HG03108 (cell line): Measurements from ENCODE around the gene PIK3R1.

Experiments
- ATAC-seq: cut with Tn5 transposase; IDR thresholded peaks from one replicate; pipeline ENCODE4 v1.9.1; 2021; ENCODE audit warnings: moderate library complexity; ENCODE audit not compliant: unreplicated experiment

The PIK3R1 gene

GRCh38 chr5:68319706-68320412, 104.3 kb downstream of the PIK3R1 start:
- ATAC-seq, result no peak

DNA sequence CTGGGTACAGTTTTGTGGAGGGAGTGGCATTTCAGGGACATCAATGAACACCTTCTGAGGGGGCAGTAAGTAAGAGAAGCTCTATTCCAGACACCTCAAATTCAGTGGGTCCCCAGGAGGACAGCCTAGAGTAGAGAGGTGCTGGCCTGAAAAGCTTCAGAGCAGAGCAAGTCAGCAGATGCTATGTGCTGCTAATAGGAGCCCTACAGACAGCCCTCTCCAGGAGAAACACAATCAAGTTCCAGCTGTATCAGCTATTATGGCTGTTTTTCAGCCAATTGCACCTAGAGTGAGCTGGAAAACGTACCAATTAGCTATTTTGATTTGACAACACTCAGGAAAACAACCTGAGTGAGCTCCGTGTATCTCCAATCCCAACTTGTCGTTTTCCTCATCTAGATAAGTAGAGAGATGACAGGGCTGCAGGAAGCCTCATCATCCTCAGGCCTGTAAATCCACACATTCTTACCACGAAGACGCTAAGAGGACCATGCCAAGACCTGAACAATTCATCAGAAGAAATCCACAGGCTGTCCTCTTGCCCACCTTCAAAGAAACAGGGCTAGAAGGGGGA, 104.9 kb downstream of the PIK3R1 start:
- no peak for ATAC-seq

DNA sequence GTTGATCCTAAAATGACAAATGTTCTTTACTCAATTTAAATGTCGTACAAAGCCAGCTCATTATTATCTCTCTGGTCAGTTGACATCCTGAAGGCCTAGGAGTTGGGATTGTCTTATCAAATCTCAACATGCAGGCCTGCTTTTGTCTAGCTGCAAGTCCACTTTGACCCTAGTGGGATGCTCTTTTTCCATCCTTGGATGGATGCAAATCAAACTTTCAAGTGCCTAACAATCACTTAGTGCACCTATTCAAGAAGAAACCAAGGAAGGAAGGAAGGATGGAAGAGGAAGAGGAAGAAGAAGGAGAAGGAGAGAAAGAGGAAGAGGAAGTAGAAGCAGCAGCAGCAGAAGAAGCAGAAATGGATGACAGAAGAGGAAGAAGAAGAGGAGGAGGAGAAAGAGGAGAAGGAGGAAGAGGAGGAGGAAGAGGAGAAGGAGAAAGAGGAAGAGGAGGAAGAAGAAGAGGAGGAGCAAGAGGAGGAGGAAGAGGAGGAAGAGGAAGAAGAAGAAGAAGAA, 109.6 kb downstream of the PIK3R1 start:
- no peak for ATAC-seq

DNA sequence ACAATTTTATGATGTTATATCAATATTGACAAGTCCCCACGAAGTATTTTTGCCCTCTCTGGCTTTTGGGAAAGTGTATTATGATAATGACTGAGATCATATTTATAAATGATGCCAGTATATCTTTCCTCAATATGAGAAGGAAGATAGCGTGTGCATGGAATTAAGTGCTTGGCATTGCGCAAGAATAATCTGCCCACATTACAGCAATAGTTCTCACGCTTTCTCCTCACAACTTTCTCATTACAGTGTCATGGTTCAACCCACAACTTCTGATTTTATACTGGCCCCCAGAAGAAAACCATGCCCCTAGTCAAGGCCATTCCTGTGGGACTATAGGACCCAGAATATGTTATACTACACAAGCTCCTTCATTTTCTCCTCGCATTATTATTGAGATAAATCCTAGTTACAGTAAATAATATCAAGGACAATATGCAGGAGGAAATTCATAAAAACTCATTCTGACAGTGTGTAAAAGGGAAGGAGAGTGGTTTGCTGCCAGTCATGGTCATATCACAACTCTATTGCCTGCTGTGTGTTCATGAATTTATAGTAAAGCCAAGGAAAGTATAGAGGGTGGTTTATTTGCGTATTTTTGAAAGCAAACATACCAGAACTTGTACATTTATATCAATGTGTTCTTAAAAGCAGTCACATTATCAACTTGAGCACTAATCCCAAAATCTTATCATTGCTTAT, 114.1 kb downstream of the PIK3R1 start:
- ATAC-seq, result no peak

GRCh38 chr5:68330574-68330973, 115.0 kb downstream of the PIK3R1 start:
- ATAC-seq, result no peak

- ATAC-seq, result no peak
Observed at GRCh38 chr5:68331192-68332079, 115.9 kb downstream of the PIK3R1 start.

DNA sequence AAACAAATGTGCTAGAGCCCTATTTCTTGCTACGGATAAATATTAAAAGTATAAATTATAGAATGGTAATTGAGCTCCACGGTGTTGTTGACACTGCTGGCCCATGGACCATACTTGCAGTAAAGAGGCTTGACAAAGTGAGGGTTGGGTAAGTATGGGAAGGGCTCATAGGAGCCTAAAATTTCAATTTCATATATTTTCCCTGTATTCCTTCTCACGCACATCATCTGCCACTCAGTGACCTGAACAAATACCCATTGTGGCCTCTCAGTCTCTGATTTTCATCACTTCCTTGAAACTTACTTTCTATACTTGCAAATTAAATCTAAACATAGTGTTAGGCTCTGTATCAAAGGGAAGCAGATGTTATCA, 116.5 kb downstream of the PIK3R1 start:
- no peak for ATAC-seq

DNA sequence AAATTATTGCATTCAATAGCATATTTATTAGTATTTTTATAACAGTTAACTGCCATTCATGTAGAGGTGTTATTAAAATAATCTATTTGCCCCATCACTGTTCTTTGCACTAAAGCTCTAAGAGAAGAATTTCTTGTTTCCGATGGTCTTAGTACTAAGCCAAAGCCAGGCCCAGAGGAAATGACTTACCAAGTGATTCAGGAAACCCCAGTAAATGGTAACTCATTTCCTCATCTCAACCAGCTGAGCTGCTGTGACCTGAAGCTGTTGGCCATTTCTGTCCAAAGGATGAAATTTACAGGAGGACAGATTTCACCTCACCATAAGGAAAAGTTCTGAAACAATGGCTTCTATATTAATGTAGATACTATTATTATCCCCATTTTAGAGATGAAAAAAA, 117.0 kb downstream of the PIK3R1 start:
- no peak for ATAC-seq

- no peak for ATAC-seq
Observed at GRCh38 chr5:68333649-68334552, 118.3 kb downstream of the PIK3R1 start.

GRCh38 chr5:68334553-68334886, 119.0 kb downstream of the PIK3R1 start:
- no peak for ATAC-seq

GRCh38 chr5:68335075-68335474, 119.5 kb downstream of the PIK3R1 start:
- no peak for ATAC-seq

DNA sequence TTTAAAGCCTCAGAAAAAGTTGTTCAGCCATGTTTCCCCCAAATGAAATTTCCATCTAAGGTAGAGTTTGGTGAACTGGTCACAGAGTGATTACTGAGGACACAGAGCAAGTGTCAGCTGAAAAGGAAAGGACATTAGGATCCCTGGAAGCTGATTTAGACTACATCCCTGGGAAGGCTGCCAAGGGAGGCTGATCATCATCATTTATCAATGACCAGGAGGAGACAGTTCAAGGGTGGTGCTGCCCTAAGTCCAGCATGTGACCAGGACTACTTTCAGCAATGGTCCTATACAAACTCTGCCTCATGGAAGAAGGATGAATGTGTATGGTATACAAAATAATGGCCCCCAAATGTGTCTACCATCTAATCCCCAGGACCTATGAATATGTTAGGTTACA, 120.6 kb downstream of the PIK3R1 start:
- no peak for ATAC-seq

DNA sequence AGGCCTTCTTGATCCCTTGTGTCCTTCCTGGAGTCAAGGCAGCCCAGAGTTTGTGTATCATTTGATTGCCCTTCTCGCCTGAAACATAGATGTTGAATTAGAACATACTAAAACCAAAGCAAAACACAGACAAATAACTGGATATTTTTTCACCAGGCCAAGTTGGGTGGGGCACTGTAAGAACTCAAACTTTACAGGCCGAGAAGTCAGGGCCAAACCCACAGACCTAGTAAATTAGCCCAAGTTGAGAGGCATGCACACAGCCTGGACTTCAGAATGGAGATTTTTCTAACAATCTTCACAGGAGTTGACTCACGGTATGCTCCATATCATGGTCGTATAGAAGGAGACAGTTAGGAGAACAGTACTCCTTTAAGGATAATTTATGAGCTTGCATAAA, 121.7 kb downstream of the PIK3R1 start:
- no peak for ATAC-seq

DNA sequence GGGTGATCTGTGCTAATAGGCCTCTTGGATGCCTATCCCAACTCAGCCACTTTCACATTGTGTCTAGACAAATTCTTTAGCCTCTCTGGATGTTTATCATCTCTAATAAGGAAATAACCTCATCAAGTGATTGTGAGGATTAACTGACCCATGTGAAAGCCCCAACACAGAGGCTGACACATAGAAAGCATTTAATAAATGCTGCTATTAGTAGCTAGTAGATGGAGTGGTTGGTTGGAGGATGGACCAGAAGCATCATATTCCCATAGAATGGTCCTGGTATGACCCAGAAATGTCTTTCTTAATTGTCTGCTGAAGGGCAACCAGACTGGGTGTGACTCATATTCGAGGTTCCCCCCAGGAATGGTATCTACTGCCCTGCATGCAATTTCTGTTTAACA, 124.4 kb downstream of the PIK3R1 start:
- no peak for ATAC-seq

DNA sequence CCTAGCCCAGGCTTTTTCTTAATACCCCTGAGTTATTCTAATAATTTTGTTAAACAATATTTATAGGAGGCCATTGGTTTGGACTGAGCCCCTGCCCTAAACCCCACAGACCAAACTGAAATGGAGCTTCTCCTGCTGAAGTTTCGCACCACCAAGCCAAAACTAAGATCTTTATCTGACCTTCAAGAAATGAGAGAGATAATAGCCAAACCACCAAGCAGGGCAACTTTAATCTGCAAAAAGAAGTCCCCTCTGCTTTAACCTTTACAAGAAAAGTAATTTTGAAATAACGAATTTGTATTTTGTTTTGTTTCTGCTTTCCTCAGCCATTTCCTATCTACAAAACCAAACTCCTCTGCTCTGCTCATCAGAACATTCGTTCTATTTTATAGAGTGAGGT, 125.5 kb downstream of the PIK3R1 start:
- ATAC-seq, result no peak

DNA sequence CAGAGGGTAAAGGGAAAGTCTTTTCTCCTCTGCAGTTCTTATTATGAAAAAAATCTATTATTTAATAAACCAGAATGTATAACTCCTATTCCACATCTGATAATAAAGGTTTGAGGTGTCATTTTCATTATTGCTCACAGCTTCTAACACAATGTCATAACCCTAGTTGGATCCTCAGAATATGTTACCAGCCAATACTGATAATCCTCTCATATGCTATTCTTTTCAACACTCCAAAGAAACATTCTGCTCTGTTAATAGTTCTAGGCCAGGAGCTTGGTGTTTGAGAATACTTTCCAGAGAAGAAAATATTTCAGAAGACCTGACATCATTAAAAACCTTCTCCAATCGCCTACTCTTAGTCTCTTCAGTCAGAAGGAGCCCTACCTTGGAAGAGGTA, 127.1 kb downstream of the PIK3R1 start:
- no peak for ATAC-seq

- no peak for ATAC-seq
Observed at GRCh38 chr5:68343421-68343826, 127.9 kb downstream of the PIK3R1 start.

- no peak for ATAC-seq
Observed at GRCh38 chr5:68344447-68345111, 129.0 kb downstream of the PIK3R1 start.

GRCh38 chr5:68345171-68345570, 129.6 kb downstream of the PIK3R1 start:
- ATAC-seq, result no peak

GRCh38 chr5:68345582-68345981, 130.0 kb downstream of the PIK3R1 start:
- no peak for ATAC-seq
